GM18873 (cell line): ENCODE data around the gene MRPL18.
"Not testable (repeated sequence)": the region's sequence is repeated elsewhere in the genome, so short reads cannot be mapped to it uniquely, and the experiment has no call there.

ENCODE experiments used
- ATAC-seq: cut with Tn5 transposase; IDR thresholded peaks from one replicate; pipeline ENCODE4 v1.9.1; 2021; ENCODE audit warnings: mild to moderate bottlenecking, moderate library complexity, moderate number of reproducible peaks; ENCODE audit not compliant: unreplicated experiment, low FRiP score

Gene MRPL18

DNA sequence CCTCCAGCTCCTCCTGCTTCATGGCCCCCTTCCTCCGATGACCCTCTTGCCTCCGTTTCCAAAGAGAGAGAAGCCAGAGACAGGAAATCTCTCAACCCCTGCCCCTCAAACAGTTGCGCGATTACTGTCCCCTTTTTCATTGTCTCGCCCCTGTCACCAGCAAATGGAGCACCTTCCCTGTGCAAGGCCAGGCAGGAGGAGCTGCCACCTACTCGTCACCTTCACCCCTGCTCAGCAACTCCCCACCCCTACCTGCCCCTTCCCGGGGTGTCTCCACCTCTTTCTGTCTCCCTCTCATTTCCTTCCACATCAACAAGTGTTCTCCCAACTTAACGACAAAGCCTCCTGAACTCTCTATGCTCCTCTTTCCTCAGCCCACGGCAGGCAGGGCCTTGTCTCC, 23.5 kb downstream of the MRPL18 start:
- no peak for ATAC-seq

DNA sequence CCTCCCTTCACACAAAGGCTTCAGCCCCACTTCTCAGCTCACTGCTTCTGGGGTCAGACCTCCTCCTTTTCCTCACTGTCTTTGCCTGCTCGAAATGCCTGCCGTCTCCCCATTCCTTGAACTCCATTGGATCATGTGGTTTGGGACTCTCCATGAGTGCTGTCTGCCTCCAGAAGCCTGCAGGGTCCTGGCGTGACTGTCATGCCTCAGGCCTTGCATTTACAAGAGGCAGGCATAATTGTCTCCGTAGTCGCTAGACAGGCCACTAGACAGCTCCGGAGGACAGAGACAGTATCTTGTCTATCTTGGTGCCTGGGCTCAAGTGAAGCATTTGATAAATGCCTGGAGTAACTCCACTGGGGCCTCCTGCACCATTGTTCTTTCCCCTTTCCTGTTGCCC, 25.1 kb downstream of the MRPL18 start:
- no peak for ATAC-seq

DNA sequence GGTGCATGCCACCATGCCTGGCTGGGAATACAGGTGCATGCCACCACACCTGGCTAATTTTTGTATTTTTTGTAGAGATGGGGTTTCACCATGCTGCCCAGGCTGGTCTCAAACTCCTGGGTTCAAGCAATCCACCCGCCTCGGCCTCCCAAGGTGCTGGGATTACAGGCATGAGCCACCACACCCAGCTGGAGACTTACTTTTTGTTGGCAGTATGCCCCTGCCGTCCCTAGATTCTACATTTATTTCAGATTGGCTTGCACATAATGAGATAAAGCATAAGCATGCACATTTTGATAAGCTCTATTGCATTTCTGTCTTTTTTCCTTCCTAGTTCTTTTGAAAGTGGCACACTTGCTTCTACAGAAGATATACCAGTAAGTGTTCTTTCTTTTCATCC, 26.5 kb downstream of the MRPL18 start:
- ATAC-seq = not testable (repeated sequence)

DNA sequence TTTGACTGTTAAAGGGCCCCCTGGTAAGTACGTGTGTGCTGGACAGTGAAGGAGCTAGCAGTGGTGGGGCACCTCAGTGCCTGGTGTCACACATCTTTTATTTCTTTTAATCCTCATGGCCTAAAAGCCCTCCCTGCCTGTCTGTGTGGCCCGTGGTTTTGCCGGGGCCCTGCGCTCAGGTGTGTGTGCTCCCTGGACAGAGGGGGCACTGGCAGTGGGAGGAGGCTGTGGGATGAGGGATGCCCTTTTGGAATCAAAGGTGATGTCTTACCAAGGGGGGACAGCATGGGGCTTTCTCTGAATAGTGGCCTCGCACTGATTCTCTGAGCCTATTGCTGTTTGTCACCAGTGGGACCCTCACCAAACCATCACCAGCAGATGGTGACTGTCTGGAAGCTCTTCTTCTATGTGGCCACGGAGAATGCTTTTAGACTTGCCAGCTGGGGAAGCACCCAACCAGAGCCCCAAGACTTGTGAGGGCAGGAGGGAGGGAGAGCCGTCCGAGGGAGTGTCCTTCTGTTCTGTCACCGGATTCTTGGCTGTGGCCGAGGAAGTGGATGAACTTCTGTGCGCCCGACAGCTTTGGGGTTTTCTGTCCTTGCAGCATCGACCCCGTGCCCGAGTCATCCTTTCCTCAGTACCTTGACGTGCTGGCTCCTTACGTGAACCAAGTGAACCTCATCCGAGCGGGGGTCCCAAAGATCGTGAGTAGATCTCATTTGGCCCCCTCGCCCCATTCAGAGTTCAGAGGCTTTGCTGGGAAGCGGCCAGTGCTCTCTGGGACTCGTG, 27.9 kb downstream of the MRPL18 start:
- ATAC-seq = no peak

DNA sequence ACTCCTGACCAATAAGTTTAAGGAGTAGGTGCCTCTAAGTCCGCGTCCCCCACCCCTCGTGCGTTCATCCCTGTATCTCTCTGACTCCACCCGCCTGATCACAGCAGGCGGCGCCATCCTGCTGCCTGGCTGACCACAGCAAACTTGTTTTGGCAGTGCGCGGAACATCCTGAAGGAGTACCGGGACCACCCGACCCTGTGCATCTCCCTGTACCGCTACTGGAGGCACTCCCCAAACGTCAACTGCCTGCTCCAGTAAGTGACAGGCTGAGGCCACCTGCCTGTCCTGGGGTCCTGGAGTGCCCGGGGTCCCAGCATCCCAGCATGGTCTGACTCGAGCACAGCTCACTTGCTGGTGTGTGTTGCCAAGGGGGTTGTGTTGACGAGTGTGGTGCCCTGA, 28.8 kb downstream of the MRPL18 start:
- ATAC-seq = no peak

DNA sequence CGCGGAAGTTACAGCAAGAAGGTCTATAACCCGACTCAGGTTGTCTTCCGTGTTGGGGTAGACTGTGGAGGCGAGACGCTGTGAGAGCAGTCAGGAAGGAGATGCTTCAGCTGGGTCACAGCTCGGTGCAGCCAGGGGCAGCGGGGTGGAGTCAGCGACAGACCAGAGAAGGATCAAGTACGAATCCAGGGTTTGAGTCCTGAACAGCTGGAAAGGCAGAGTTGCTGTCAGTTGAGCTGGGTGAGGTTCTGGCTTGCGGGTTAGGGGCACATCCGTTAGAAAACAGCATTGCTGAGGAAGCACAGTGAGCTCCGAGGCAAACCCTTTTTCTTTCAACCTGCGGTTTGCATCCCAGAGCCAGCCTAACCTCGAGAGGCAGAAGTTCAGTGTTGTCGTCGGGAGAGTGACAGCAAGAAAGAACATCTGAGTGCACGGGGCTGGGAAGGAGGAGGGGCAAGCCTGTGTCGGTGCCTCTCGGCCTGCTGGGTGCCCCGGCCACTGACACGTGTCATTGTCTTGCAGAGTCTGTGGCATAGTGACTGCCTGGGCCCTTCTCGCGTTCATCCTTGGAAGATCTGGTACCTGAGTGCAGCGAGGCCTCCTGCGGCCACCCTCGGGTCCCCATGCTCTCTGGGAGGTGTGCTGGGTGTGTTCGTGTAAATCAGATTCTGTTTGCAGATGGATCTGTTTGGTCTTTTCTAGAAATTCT, 29.8 kb downstream of the MRPL18 start:
- ATAC-seq = no peak

DNA sequence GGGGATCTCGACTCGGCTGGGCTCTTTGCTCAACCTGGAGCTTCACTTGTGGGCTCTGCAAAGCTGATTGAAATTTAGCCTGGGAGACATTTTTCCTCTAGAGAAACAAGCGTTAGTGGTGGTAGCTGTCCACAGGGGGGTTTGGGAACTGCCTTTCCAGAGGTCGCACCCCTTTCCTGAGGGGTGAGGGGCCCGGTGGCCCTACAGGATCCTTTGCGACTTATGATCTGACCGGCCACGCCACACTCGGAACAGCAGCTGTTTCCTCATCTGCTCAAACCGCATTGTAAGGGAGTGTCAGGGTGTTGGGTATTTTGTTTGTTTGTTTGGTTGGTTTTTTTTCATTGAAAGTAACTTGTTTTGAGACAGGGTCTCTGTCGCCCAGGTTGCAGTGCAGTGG, 30.9 kb downstream of the MRPL18 start:
- ATAC-seq = no peak

DNA sequence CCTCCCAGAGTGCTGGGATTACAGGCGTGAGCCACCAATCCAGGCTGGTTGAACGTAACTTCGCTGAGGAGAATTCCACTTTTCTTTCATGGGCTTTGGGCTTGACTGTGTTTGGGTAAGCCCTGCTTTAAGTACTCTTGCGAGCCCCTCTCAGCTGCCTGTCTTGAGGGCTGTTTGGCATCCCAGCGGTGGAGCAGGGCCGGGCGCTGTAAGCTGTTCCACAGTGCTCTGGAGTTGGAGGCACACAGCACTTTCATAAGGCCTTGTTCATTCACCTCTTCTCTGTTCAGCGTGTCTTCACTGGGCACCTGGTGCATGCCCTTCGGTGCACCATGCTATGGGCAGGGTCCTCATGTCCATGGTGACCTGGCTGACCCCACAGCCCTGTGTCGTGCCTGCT, 31.5 kb downstream of the MRPL18 start:
- no peak for ATAC-seq

DNA sequence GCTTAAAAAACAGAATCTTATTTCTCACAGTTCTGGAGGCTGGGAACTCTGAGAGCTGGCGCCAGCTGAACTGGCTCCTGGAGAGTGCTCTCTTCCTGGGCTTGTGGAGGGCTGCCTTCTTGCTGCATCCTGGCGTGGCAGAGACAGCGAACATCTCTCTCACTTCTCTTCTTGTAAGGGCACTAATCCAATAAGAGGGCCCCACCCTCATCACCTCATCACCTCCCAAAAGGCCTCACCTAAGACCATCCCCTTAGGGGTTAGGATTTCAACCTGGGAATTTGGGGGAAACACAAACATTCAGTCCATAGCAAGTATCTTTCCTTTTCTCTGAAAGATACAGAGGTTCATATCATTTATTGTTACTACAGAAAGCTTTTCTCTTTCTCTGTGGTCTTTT, 33.7 kb downstream of the MRPL18 start:
- no peak for ATAC-seq

DNA sequence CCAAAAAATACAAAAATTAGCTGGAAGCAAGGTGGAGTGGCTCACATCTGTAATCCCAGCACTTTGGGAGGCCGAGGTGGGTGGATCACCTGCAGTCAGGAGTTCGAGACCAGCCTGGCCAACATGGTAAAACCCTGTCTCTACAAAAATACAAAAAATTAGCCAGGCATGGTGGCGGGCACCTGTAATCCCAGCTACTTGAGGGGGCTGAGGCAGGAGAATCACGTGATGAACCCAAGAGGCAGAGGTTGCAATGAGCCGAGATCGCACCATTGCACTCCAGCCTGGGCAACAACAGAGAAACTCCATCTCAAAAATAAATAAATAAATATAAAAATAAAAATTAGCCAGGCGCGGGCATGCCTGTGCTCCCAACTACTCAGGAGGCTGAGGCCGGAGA, 34.4 kb downstream of the MRPL18 start:
- ATAC-seq = not testable (repeated sequence)

DNA sequence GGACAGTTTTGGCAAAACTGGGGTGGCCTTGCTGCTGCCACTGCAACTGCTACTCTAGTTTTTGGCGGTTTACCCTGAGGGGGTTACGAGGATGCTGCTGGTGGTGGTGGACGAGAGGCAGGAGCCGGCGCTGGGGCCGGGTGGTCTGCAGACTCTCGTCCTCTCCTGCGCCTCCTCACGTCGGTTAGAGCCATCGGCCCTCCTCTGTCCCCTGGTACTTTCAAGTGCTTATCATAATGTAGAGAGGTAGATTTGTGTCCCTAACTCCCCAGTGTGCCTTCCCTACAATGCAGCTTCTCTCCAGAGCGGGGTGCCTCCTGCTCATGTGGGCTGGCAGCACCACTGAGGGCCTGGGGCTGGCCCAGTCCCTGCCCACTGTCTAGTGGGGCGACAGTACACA, 35.7 kb downstream of the MRPL18 start:
- no peak for ATAC-seq

DNA sequence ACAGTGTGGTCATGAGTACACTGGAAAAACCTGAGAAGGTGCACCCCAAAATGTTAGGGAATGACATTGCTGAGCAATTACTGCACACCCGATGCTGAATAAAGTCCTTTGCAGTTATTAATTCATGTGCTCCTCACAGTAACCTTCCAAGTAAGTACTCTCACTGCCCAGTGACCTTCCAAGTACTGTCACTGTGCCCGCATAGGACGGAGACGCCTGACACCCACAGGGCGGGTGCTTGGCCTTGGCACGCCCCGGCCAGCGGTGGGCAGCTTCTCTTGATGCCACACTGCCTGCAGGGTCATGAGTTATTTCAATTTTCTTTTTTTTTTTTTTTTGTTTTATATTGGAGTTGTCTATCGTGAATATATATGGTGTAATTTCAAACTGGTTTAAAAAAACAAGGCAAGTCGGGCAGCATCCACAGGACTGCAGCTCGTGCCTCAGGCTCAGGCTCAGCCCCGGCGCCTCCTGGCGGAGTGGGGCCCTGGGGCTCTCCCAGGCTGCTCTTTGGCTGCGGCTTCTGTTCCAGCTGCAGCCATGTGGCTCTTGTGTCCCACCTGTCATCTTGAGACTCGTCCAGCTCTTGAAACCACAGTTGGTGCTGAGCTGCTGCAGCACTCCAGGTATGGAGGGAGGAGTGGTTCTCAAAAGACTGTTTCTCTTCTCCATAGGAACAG, 36.8 kb downstream of the MRPL18 start:
- ATAC-seq = no peak

DNA sequence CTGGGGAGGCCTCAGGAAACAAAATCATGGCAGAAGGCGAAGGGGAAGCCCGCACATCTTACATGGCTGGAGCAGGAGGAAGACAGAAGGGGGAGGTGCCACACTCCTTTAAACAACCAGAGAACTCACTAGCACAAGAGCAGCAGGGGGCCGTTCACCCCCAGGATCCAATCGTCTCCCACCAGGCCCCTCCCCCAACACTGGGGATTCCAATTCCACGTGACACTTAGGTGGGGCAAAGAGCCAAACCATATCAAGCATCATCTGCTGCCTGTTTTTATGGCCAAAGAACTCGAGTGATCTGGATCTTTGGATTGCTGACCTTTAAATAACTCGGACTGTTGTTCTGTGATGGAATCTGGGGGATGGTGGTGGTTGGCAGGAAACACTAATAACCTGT, 37.8 kb downstream of the MRPL18 start:
- ATAC-seq = no peak

DNA sequence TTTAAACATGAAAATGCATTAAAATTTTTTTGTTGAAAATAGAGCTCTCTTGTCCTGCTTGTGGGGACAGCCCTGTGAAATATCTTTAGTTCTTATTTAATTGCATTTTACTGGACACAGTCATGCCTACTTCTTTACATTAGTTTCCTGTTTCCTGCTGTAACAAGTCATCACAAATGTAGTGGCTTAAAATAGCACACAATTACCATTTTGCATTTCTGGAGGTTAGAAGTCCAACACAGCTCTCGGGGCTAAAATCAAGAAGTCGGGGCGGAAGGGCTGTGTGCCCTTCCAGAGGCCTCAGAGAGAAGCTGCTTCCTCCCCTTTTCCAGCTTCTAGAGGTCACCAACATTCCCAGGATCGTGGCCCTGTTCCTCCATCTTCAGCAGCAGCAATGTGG, 39.3 kb downstream of the MRPL18 start:
- ATAC-seq = no peak

DNA sequence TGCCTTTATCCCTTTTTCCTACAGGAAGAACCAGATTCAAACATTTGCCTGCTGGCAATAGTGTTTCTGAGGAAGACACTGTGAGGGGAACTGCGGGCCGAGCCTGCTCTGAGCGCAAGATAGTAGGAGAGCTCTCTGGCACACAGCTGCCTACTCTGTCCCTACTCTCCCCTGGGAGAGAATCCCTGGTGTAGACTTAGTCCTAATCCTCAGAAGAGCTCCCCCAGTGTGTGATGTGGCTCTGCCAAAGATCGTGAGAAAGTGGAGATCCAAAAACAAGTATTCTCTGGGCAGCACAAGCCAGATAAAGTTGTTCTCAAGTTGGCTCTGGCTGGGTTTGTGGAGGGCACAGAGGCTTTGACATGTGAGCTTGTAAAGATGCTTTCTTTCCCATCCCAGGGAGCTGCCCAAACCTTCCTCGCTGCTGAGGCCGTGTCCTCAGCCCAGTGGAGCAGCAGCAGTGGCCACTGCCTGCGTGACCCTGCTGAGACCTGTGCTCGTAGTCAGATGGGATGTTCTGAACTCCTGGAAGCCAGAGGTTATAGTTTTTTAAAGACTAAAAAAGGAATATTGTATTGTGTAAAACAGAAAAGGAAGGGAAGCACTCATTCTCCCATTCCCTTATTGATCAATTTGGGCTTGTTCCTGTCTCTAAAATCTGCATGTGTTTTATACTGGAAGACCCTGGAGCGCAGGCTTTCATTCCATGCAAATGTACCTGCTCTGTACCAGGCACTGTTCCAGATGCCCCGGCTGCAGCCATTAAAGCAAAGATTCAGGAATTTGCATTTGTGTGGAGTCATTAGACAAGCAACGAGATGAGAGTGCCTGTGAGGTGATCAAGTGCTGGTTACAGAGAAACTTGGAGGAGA, 40.5 kb downstream of the MRPL18 start:
- ATAC-seq = no peak

DNA sequence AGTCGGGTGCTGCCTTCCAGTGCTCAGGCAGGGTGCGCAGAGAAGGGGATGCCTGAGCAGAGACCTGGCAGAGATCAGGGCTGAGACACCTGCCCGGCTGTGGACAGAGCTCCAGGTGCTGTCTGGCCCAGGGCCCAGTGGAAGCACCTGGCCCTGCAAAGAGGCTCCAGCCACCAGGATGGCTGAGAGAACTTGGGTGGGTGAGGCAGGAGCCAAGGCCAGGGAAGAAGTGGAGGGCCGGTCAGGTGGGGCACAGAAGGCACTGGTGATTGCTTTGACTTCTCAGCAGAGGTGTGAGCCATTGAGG, 41.1 kb downstream of the MRPL18 start:
- ATAC-seq = no peak

DNA sequence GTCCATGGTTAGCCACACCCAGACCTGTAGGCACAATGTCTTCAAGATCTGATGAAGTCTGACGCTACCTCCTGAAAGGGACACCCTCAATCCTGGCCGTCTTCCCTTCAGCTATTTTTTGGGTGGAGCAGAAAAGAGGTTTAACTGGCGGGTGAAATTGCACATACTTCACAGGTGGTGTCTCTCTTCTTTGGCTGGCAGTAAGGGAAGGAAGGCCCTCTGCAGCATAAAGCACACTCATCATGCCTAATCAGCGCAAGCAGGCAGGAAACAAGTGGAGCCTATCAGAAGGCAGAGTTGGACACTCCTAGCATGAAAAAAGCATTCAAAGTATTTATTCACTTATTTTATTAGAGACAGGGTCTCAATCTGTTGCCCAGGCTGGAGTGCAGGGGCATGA, 42.7 kb downstream of the MRPL18 start:
- no peak for ATAC-seq

DNA sequence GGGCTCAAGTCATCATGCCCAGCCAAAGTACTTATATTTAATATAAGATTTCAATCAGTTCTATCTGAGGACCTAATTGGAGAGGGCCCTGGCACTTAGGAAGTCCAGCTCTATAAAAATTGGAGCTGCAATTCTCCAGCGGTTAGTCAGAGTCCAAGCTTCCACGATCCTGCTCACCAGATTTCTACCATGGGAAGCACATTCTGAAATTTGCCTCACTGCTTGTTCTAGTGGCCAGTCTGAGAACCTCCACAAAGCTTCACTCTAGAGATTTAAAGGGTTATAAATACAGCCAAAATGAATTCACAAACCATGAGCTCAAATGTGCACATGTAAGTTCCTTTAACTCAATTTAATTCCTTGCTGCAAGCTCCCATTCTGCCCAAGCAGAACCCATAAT, 43.3 kb downstream of the MRPL18 start:
- ATAC-seq = no peak

DNA sequence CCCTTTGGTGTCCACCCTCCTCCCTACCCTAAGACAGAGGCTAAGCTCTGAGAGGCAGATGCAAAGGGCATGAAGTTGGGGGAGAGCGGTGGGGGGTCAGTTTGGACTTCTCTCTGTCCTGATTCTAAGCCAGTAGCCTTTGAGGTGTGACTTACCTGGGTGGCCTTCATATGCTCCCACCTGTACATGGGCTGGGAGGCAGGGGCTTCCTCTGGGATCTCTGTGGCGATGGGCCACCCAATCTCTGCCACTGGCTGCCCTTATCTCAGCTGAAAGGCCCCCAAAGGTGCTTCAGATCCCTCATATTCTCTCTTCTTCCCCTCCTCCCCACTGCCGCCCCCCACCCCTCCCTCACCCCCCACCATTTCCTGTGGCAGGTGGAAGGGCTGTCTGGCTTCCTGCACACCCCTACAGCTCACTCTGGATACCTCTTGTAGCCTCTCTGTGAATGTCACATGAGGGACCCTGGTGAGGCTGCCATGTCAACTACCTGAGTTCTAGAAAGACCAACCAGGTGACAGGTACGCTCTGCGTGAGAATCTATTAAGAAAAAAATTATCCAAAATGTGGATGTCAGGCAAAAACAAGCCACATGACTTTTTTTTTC, 43.8 kb downstream of the MRPL18 start:
- ATAC-seq = no peak

DNA sequence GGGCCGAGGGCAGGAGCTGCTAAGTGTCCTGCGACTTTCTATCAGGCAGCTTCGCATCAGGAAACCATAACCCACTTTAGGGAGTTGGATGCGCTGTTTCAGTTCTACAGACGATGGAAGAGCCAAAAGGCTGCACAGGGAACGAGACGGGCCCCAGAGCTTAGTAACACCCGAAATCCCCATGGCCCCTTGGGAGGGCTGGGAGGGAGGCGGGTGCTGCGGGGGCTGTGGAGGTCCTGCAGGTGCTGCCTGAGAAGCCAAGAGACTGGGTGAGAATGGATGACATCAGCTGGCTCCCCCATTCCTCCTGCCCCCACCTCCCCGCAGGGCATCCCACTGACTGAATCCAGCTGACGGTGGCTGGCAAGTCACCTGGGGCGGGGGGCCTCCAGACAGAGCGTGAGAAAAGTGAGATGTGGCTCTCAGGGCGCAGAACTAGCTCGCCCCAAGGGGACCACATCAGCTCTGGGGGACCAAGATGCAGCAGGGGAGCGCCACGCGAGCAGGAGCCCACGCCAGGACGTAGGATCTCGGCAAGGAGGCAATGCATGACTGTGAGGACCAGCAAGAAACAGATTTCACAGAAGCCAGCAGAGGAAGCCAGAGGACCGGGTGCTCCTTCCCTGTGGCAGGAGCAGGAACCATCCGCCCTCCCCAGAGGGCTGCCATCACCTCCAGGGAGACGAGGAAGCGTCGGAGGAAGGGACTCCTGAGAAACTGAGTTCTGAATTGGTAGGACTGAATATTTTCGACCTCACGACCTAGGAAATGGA, 46.6 kb downstream of the MRPL18 start:
- no peak for ATAC-seq
